Tibial nerve (tissue), 4 donors: ENCODE measurements around the gene BRCA2.

Experiments
- CTCF ChIP-seq, 5 experiments: fragments of 200-600 bp in 3 of 5; fragments of 450-650 bp in 2 of 5; sonication (generic) in 3 of 5; IDR thresholded peaks; one replicate each; pipeline ENCODE4 v1.5.1; 2016 to 2019; ENCODE audit warnings: antibody characterized with exemption in 5 of 5, mild to moderate bottlenecking in 3 of 5, moderate library complexity in 2 of 5
- EP300 ChIP-seq, 2 donors: sonication (generic); formaldehyde crosslinking; IDR thresholded peaks; one replicate each; pipeline ENCODE4 v1.6.1; 2017; ENCODE audit warnings: antibody characterized with exemption in 2 of 2, mild to moderate bottlenecking in 1 of 2
- POLR2A ChIP-seq, 2 donors: fragments of 450-650 bp; IDR thresholded peaks; one replicate each; pipeline ENCODE4 v1.6.1; 2017; ENCODE audit warnings: antibody characterized with exemption in 2 of 2, mild to moderate bottlenecking in 2 of 2, moderate library complexity in 2 of 2

- TF ChIP-seq CTCF (IDR thresholded peaks at IDR 0.05), result no peak
- no peak for TF ChIP-seq POLR2A (IDR thresholded peaks at IDR 0.05)
- TF ChIP-seq EP300 (IDR thresholded peaks at IDR 0.05), result no peak
Measured at GRCh38 chr13:32447894-32448623, 132.8 kb downstream of the BRCA2 start.
